ENCODE measurements around the gene PPY. TPM values are rescaled to one million over a fixed set of nuclear protein-coding genes. Genes with fewer than 3 reads are reported as not detected.
"Not testable (repeated sequence)": the region's sequence is repeated elsewhere in the genome, so short reads cannot be mapped to it uniquely, and the experiment has no call there.

PPY gene
- total and polyA plus RNA-seq, 2 donors (not counting 1 experiment from before 2014, with no cell fraction given) = not detected

DNA sequence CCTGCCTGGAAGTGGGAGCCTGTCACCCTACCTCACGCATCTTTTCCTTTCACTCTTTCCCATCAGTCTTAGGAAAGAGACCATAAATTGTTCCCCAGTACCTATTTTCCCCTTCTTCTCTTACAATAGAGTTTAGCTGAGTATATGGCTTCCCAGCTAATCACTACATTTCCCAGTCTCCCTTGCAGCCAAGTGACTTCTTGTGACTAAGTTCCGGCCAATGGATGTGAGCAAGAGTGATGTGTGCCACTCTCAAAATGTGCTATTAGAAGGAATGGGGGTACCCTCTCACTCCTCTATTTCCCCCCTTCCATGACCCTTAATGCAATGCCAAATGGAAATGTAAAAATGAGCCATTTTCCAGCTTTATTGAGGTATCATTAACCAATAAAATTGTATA lies 19.7 kb upstream of the PPY start:
- Mint-ChIP-seq H3K27me3 (peaks cover 25% of the 10 kb centered on the region), H3K27ac (no peak overlapping the region), H3K4me1 (no peaks in the 10 kb centered on the region), H3K4me3 (no peak overlapping the region), H3K9me3 (ENCODE audit: insufficient read depth) (no peaks in the 10 kb centered on the region)
- ChIA-PET CTCF (interaction anchor here (0.8 to 5.2 kb wide), 2 partner anchors 18 to 80 kb away, joined by 4 to 19 read pairs; no protein-coding TSS in a partner anchor), POLR2A (interaction anchor here (0.7 kb wide), 1 partner anchor 63 kb away, joined by 5 read pairs; no protein-coding TSS in a partner anchor)
- Histone ChIP-seq H2AFZ (ENCODE audit: insufficient read depth, low read depth, low read length, poor library complexity, severe bottlenecking) (no peak overlapping the region), H3K9ac (ENCODE audit: low read length) (no peak overlapping the region), H3K9me3 (ENCODE audit: control extremely low read depth in 1 of 3, control insufficient read depth in 2 of 3, insufficient read depth in 1 of 3, low read length in 2 of 3) (no peaks in the 10 kb centered on the region), H3K79me2 (ENCODE audit: control insufficient read depth, insufficient read depth, low read length) (no peaks in the 10 kb centered on the region), H3K4me2 (replicated peaks; ENCODE audit: low read depth, low read length, poor library complexity, severe bottlenecking) (no peak overlapping the region), H3K4me3 (ENCODE audit: control extremely low read depth in 1 of 5, extremely low read depth in 1 of 5, insufficient read depth in 1 of 5, low read depth in 2 of 5, low read length in 4 of 5) (no peak overlapping the region), H3K4me1 (ENCODE audit: control insufficient read depth in 2 of 2, insufficient read depth in 2 of 2, low read length in 2 of 2) (no peaks in the 10 kb centered on the region), H4K20me1 (ENCODE audit: control insufficient read depth, insufficient read depth, low read length, poor library complexity, severe bottlenecking) (no peaks in the 10 kb centered on the region), H3K36me3 (replicated peaks in 1 of 2; ENCODE audit: control extremely low read depth in 1 of 2, control insufficient read depth in 1 of 2, extremely low read depth in 1 of 2, insufficient read depth in 2 of 2, low read length in 1 of 2) (no peaks in the 10 kb centered on the region), H3K27ac (ENCODE audit: low read length in 2 of 2) (no peak overlapping the region), H3K27me3 (replicated peaks in 1 of 4; ENCODE audit: control extremely low read depth in 1 of 4, control insufficient read depth in 3 of 4, insufficient read depth in 4 of 4, low read length in 3 of 4) (peaks cover 0 to 13% (median under 1%) of the 10 kb centered on the region in 4 experiments)
- 100% methylated on average over 1 of the region's 2 CpGs for WGBS (ENCODE audit: insufficient coverage)
- intact Hi-C loops (cut with micrococcal nuclease) = no loop called here
- no peak for TF ChIP-seq EZH2 (IDR thresholded peaks at IDR 0.05; ENCODE audit: borderline replicate concordance, insufficient read depth, low read depth, low read length, poor library complexity, severe bottlenecking)
- TF ChIP-seq, protein P1, sequence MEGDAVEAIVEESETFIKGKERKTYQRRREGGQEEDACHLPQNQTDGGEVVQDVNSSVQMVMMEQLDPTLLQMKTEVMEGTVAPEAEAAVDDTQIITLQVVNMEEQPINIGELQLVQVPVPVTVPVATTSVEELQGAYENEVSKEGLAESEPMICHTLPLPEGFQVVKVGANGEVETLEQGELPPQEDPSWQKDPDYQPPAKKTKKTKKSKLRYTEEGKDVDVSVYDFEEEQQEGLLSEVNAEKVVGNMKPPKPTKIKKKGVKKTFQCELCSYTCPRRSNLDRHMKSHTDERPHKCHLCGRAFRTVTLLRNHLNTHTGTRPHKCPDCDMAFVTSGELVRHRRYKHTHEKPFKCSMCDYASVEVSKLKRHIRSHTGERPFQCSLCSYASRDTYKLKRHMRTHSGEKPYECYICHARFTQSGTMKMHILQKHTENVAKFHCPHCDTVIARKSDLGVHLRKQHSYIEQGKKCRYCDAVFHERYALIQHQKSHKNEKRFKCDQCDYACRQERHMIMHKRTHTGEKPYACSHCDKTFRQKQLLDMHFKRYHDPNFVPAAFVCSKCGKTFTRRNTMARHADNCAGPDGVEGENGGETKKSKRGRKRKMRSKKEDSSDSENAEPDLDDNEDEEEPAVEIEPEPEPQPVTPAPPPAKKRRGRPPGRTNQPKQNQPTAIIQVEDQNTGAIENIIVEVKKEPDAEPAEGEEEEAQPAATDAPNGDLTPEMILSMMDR (IDR thresholded peaks at IDR 0.05) = no peak
- no peak for DNase-seq
- no peak for ATAC-seq (ENCODE audit: low read depth)

DNA sequence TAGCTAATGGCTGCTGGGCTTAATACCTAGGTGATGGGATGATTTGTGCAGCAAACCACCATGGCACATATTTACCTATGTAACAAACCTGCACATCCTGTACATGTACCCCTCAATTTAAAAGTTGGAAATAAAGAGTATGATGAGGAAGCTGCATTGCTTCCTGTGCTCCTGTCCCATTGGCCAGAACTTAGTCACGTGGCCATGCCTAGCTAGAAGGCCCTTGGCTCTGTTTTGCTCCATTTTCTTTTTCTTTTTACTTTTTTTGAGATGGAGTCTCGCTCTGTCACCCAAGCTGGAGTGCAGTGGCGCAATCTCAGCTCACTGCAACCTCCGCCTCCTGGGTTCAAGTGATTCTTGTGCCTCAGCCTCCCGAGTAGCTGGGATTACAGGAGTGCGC lies 19.0 kb upstream of the PPY start:
- H3K27ac ChIP-seq (ENCODE audit: low read length in 2 of 2); H3K9me3 ChIP-seq (ENCODE audit: control extremely low read depth in 1 of 3, control insufficient read depth in 2 of 3, insufficient read depth in 1 of 3, low read length in 2 of 3); ATAC-seq (ENCODE audit: low read depth); H3K4me3 Mint-ChIP-seq; H3K79me2 ChIP-seq (ENCODE audit: control insufficient read depth, insufficient read depth, low read length); H3K9ac ChIP-seq (ENCODE audit: low read length); H2AFZ ChIP-seq (ENCODE audit: insufficient read depth, low read depth, low read length, poor library complexity, severe bottlenecking); H3K4me1 Mint-ChIP-seq; H3K9me3 Mint-ChIP-seq (ENCODE audit: insufficient read depth); intact Hi-C loops (cut with micrococcal nuclease); DNase-seq; H3K4me3 ChIP-seq (ENCODE audit: control extremely low read depth in 1 of 5, extremely low read depth in 1 of 5, insufficient read depth in 1 of 5, low read depth in 2 of 5, low read length in 4 of 5); H3K27ac Mint-ChIP-seq; H3K4me2 ChIP-seq (replicated peaks; ENCODE audit: low read depth, low read length, poor library complexity, severe bottlenecking); H3K4me1 ChIP-seq (ENCODE audit: control insufficient read depth in 2 of 2, insufficient read depth in 2 of 2, low read length in 2 of 2); H3K36me3 ChIP-seq (replicated peaks in 1 of 2; ENCODE audit: control extremely low read depth in 1 of 2, control insufficient read depth in 1 of 2, extremely low read depth in 1 of 2, insufficient read depth in 2 of 2, low read length in 1 of 2); H4K20me1 ChIP-seq (ENCODE audit: control insufficient read depth, insufficient read depth, low read length, poor library complexity, severe bottlenecking); POLR2A ChIA-PET: not testable (repeated sequence)
- peaks cover 25% of the 10 kb centered on the region for H3K27me3 Mint-ChIP-seq
- CTCF ChIA-PET = interaction anchor here (1.5 to 5.2 kb wide), 2 partner anchors 11 to 18 kb away, joined by 3 to 19 read pairs; no protein-coding TSS in a partner anchor
- H3K27me3 ChIP-seq (replicated peaks in 1 of 4; ENCODE audit: control extremely low read depth in 1 of 4, control insufficient read depth in 3 of 4, insufficient read depth in 4 of 4, low read length in 3 of 4) = peaks cover 0 to 13% (median 0%) of the 10 kb centered on the region in 4 experiments
- WGBS (ENCODE audit: insufficient coverage) = 87% methylated on average over 5 of the region's 6 CpGs

Measured in B cell (primary cell).